H9 (cell line): Measurements from ENCODE around the gene PHKA2. TPM values are rescaled to one million over a fixed set of nuclear protein-coding genes. Genes with fewer than 3 reads are reported as not detected.

Experiments
- DNase-seq: peaks from one replicate; pipeline ENCODE4 v3.0.0-alpha.2; 2017
- H2AFZ ChIP-seq: one replicate; pipeline ENCODE4 v1.6.1; 2013; ENCODE audit warnings: mild to moderate bottlenecking, low read length, control low read depth, moderate library complexity
- H2AK5ac ChIP-seq: 2 replicates; pipeline ENCODE4 v1.6.1; 2013; ENCODE audit warnings: low read length, control low read depth, mixed read lengths; ENCODE audit not compliant: insufficient read length
- H2BK120ac ChIP-seq: one replicate; pipeline ENCODE4 v1.6.1; 2013; ENCODE audit warnings: low read depth, mild to moderate bottlenecking, low read length, control low read depth, inconsistent platforms; ENCODE audit not compliant: poor library complexity, severe bottlenecking
- H2BK12ac ChIP-seq: 2 replicates; pipeline ENCODE4 v1.6.1; 2013; ENCODE audit warnings: low read length, control low read depth, mixed read lengths, low read depth; ENCODE audit not compliant: insufficient read length
- H2BK15ac ChIP-seq: 2 replicates; pipeline ENCODE4 v1.6.1; 2013; ENCODE audit warnings: low read depth, low read length, control low read depth
- H2BK20ac ChIP-seq: one replicate; pipeline ENCODE4 v1.6.1; 2013; ENCODE audit warnings: low read depth, mild to moderate bottlenecking, low read length, control low read depth, inconsistent platforms; ENCODE audit not compliant: poor library complexity, severe bottlenecking
- H2BK5ac ChIP-seq: 2 replicates; pipeline ENCODE4 v1.6.1; 2013; ENCODE audit warnings: low read length, control low read depth, mixed read lengths; ENCODE audit not compliant: insufficient read length
- H3K14ac ChIP-seq: 2 replicates; pipeline ENCODE4 v1.6.1; 2013; ENCODE audit warnings: low read length, control low read depth; ENCODE audit not compliant: insufficient read depth
- H3K18ac ChIP-seq: 2 replicates; pipeline ENCODE4 v1.6.1; 2013; ENCODE audit warnings: low read depth, mild to moderate bottlenecking, mixed read lengths, low read length, control low read depth; ENCODE audit not compliant: insufficient read length
- H3K23ac ChIP-seq: 2 replicates; pipeline ENCODE4 v1.6.1; 2013; ENCODE audit warnings: low read length, control low read depth, mixed read lengths, low read depth; ENCODE audit not compliant: insufficient read length
- H3K23me2 ChIP-seq: 2 replicates; pipeline ENCODE4 v1.6.1; 2013; ENCODE audit warnings: low read depth, mild to moderate bottlenecking, mixed read lengths, low read length, control low read depth; ENCODE audit not compliant: insufficient read length, poor library complexity, severe bottlenecking
- H3K27ac ChIP-seq: 2 replicates; pipeline ENCODE4 v1.5.1; 2013; ENCODE audit warnings: low read length, control low read depth, mixed read lengths, low read depth; ENCODE audit not compliant: insufficient read length
- H3K27me3 ChIP-seq: 2 replicates; pipeline ENCODE4 v1.6.1; 2013; ENCODE audit warnings: low read length, control low read depth, inconsistent platforms; ENCODE audit not compliant: insufficient read depth
- H3K4ac ChIP-seq: 2 replicates; pipeline ENCODE4 v1.6.1; 2013; ENCODE audit warnings: low read depth, mild to moderate bottlenecking, control low read depth, inconsistent platforms, low read length, moderate library complexity
- H3K4me1 ChIP-seq: 2 replicates; pipeline ENCODE4 v1.6.1; 2013; ENCODE audit warnings: low read length, control low read depth, inconsistent platforms; ENCODE audit not compliant: insufficient read depth
- H3K4me2 ChIP-seq: 2 replicates; pipeline ENCODE4 v1.6.1; 2013; ENCODE audit warnings: low read length, control low read depth, mixed read lengths; ENCODE audit not compliant: insufficient read length, insufficient read depth
- H3K56ac ChIP-seq: 2 replicates; pipeline ENCODE4 v1.6.1; 2013; ENCODE audit warnings: low read depth, mild to moderate bottlenecking, mixed read lengths, low read length, control low read depth; ENCODE audit not compliant: insufficient read length
- H3K79me1 ChIP-seq: 2 replicates; pipeline ENCODE4 v1.6.1; 2013; ENCODE audit warnings: low read depth, mild to moderate bottlenecking, moderate library complexity, low read length, control low read depth, inconsistent platforms; ENCODE audit not compliant: insufficient read depth, poor library complexity, severe bottlenecking
- H3K79me2 ChIP-seq: 2 replicates; pipeline ENCODE4 v1.6.1; 2013; ENCODE audit warnings: low read length, control low read depth, inconsistent platforms; ENCODE audit not compliant: insufficient read depth
- H3K9ac ChIP-seq: 2 replicates; pipeline ENCODE4 v1.6.1; 2013; ENCODE audit warnings: low read length, control low read depth, mixed read lengths; ENCODE audit not compliant: insufficient read length; ENCODE audit errors: extremely low read depth
- H3K9me3 ChIP-seq: one replicate; pipeline ENCODE4 v1.6.1; 2013; ENCODE audit warnings: low read depth, low read length, inconsistent platforms; ENCODE audit not compliant: control insufficient read depth
- H3T11ph ChIP-seq: one replicate; pipeline ENCODE4 v1.6.1; 2013; ENCODE audit warnings: mild to moderate bottlenecking, low read length, control low read depth, inconsistent platforms
- H4K20me1 ChIP-seq: one replicate; pipeline ENCODE4 v1.6.1; 2013; ENCODE audit not compliant: control insufficient read depth, insufficient read length, insufficient read depth
- H4K5ac ChIP-seq: 2 replicates; pipeline ENCODE4 v1.6.1; 2013; ENCODE audit warnings: low read depth, mild to moderate bottlenecking, mixed read lengths, low read length, control low read depth; ENCODE audit not compliant: insufficient read length
- H4K8ac ChIP-seq: replicated peaks from 2 replicates; pipeline ENCODE4 v1.6.1; 2013; ENCODE audit warnings: low read length, control low read depth, mixed read lengths, low read depth; ENCODE audit not compliant: insufficient read length
- H4K91ac ChIP-seq: 2 replicates; pipeline ENCODE4 v1.6.1; 2013; ENCODE audit warnings: low read depth, mild to moderate bottlenecking, moderate library complexity, mixed read lengths, low read length, control low read depth; ENCODE audit not compliant: insufficient read length
- H3K27ac Mint-ChIP-seq, 3 experiments: 2 replicates in 2 of 3; 3 replicates in 1 of 3; pipeline ENCODE4 v1.8.0; 2020 to 2021; ENCODE audit warnings: mixed read lengths in 3 of 3, mild to moderate bottlenecking in 1 of 3, moderate library complexity in 1 of 3
- H3K27me3 Mint-ChIP-seq: 2 replicates; pipeline ENCODE4 v1.8.0; 2021; ENCODE audit warnings: low read depth, mild to moderate bottlenecking, moderate library complexity, mixed read lengths
- H3K36me3 Mint-ChIP-seq, 3 experiments: 2 replicates in 2 of 3; 3 replicates in 1 of 3; pipeline ENCODE4 v1.8.0; 2020 to 2021; ENCODE audit warnings: low read depth in 3 of 3, mixed read lengths in 3 of 3; ENCODE audit not compliant: insufficient read depth in 1 of 3
- H3K4me1 Mint-ChIP-seq, 2 experiments: 2 replicates each; pipeline ENCODE4 v1.8.0; 2020; ENCODE audit warnings: mixed read lengths in 2 of 2
- H3K4me3 Mint-ChIP-seq, 2 experiments: 2 replicates in 1 of 2; 3 replicates in 1 of 2; pipeline ENCODE4 v1.8.0; 2020 to 2021; ENCODE audit warnings: mild to moderate bottlenecking in 2 of 2, mixed read lengths in 2 of 2, moderate library complexity in 1 of 2
- H3K9me3 Mint-ChIP-seq, 2 experiments: 2 replicates in 1 of 2; 3 replicates in 1 of 2; pipeline ENCODE4 v1.8.0; 2020; ENCODE audit warnings: mild to moderate bottlenecking in 2 of 2, mixed read lengths in 2 of 2, moderate library complexity in 1 of 2
- WGBS: extraction: QIAGEN DNeasy Blood & Tissue Kit; methylation state at CpG from one replicate; pipeline ENCODE4 v1.1.7; 2013; ENCODE audit warnings: missing lambda C conversion rate, low lambda C conversion rate, mixed read lengths; ENCODE audit not compliant: insufficient read length; ENCODE audit errors: extremely low coverage; 5-methylcytosine and 5-hydroxymethylcytosine counted together
- total RNA-seq: library from RNA; stranded (reverse); gene quantifications from 2 replicates; pipeline ENCODE4 v1.2.1, GENCODE V29; 2021
- TF ChIP-seq, protein P1 (sequence below): fragments of 200-600 bp; sonication (generic); conservative IDR thresholded peaks from 3 replicates; pipeline ENCODE4 v1.8.0; 2021; ENCODE audit warnings: antibody characterized with exemption, mild to moderate bottlenecking

PHKA2 gene
- total RNA-seq, 1 experiment from 2014 or later, result 24.2 TPM

DNA sequence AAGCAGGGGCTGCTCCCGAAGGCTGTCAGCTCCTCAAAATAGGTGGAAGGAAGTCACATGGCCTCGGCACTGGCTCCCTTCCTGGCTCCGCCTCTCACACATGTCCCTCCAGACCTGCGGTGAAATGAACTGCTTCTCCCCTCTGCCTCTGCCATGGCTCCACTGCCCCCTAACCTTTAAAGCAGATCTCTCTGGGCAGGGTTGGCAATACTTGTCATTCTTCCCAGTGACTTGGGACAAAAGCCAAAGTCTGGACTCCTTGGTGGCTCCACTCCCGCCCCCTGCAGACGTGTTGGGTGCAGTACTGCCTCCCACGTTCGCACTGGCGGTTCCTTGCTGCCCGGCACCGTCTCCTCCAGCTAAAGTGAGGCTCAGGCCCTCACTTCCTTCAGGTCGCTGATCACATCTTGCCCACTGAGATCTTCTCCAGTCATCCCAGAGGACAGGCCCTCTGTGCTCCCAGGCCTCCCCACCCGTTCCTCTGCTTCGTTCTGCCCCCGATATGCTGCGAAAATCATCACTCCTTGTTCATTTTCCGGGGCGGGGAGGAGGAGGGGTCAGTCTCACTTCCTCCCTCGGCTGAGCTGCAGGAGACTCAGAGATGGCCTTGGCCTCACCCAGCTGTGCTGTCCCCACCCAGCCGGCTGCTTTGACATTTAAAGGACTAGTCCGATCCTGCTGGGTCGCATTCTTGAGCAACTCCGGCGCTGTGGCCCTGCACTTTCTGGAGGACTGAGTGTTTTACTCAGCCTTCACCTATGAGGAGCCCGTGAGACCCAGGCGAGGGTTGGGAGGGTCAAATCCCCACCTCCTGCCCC lies 97.4 kb downstream of the PHKA2 start:
- Histone ChIP-seq H3K9me3 (peaks cover 21% of the 10 kb centered on the region), H3K79me1 (no peaks in the 10 kb centered on the region), H3K14ac (no peak overlapping the region), H3K9ac (peak overlapping the region; percentile 47), H3K27ac (no peak overlapping the region), H2BK15ac (no peak overlapping the region), H3K79me2 (no peaks in the 10 kb centered on the region), H4K91ac (no peak overlapping the region), H2BK20ac (no peak overlapping the region), H3K23ac (no peak overlapping the region), H2BK120ac (no peak overlapping the region), H3K27me3 (no peaks in the 10 kb centered on the region), H4K8ac (no peak overlapping the region), H3K4ac (no peak overlapping the region), H2BK5ac (no peak overlapping the region), H3K23me2 (peaks cover 5% of the 10 kb centered on the region), H2AK5ac (no peak overlapping the region), H2BK12ac (no peak overlapping the region), H3K4me1 (no peaks in the 10 kb centered on the region), H2AFZ (no peak overlapping the region), H3K4me2 (peak overlapping the region; percentile 52), H3K56ac (no peak overlapping the region), H4K20me1 (no peaks in the 10 kb centered on the region), H3T11ph (no peak overlapping the region), H4K5ac (no peak overlapping the region), H3K18ac (no peak overlapping the region)
- peak; percentile 76 for DNase-seq
- TF ChIP-seq, protein P1, sequence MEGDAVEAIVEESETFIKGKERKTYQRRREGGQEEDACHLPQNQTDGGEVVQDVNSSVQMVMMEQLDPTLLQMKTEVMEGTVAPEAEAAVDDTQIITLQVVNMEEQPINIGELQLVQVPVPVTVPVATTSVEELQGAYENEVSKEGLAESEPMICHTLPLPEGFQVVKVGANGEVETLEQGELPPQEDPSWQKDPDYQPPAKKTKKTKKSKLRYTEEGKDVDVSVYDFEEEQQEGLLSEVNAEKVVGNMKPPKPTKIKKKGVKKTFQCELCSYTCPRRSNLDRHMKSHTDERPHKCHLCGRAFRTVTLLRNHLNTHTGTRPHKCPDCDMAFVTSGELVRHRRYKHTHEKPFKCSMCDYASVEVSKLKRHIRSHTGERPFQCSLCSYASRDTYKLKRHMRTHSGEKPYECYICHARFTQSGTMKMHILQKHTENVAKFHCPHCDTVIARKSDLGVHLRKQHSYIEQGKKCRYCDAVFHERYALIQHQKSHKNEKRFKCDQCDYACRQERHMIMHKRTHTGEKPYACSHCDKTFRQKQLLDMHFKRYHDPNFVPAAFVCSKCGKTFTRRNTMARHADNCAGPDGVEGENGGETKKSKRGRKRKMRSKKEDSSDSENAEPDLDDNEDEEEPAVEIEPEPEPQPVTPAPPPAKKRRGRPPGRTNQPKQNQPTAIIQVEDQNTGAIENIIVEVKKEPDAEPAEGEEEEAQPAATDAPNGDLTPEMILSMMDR, result peak; percentile 58
- no CpG with 5 or more reads among the region's 26 CpGs for WGBS
- Mint-ChIP-seq H3K36me3 (peaks cover 4 to 6% (median 4%) of the 10 kb centered on the region in 3 experiments; a peak in 6 of 7 replicates), H3K27me3 (peaks cover 24% of the 10 kb centered on the region), H3K9me3 (peaks cover 70 to 77% of the 10 kb centered on the region in 2 experiments), H3K4me1 (peaks cover 22 to 25% of the 10 kb centered on the region in 2 experiments), H3K27ac (peak overlapping the region in 2 of 3 experiments; percentile 34 to 36; a peak in 5 of 7 replicates), H3K4me3 (peak overlapping the region; percentile 66 to 69)
